ACHN (cell line): ENCODE results near the gene ADAMTS9.

Source experiments
- DNase-seq: peaks from one replicate; pipeline ENCODE4 v3.0.0-alpha.2; 2015
- in situ Hi-C: cut with HindIII; loops from 2 replicates; pipeline ENCODE4 v1.10.0; 2017; ENCODE audit warnings: low sequenced_read_pairs, low pct_ligation_motif_present, low pct_unique_long_range_greater_than_20kb

The ADAMTS9 gene

GRCh38 chr3:64600246-64600950, 87.4 kb downstream of the ADAMTS9 start:
- DNase-seq: no peak
- in situ Hi-C loops: no loop called here

- in situ Hi-C loops: no loop called here
- DNase-seq: no peak
Observed at GRCh38 chr3:64599651-64600050, 88.1 kb downstream of the ADAMTS9 start.

- in situ Hi-C loops: no loop called here
- no peak for DNase-seq
Observed at GRCh38 chr3:64595253-64595694, 92.5 kb downstream of the ADAMTS9 start.

- in situ Hi-C loops: no loop called here
- DNase-seq: no peak
Observed at GRCh38 chr3:64594134-64594533, 93.7 kb downstream of the ADAMTS9 start.

GRCh38 chr3:64593350-64593749, 94.5 kb downstream of the ADAMTS9 start:
- in situ Hi-C loops: no loop called here
- no peak for DNase-seq

GRCh38 chr3:64591615-64592014, 96.2 kb downstream of the ADAMTS9 start:
- in situ Hi-C loops: no loop called here
- DNase-seq: no peak

- no peak for DNase-seq
- in situ Hi-C loops: no loop called here
Observed at GRCh38 chr3:64588380-64588779, 99.4 kb downstream of the ADAMTS9 start.

- in situ Hi-C loops: no loop called here
- no peak for DNase-seq
Observed at GRCh38 chr3:64586952-64587351, 100.8 kb downstream of the ADAMTS9 start.

GRCh38 chr3:64584179-64584578, 103.6 kb downstream of the ADAMTS9 start:
- in situ Hi-C loops: no loop called here
- no peak for DNase-seq

- in situ Hi-C loops: no loop called here
- DNase-seq: no peak
Observed at GRCh38 chr3:64578797-64579196, 109.0 kb downstream of the ADAMTS9 start.

- in situ Hi-C loops: no loop called here
Observed at GRCh38 chr3:64578062-64578770, 109.6 kb downstream of the ADAMTS9 start.

GRCh38 chr3:64576211-64576775, 111.5 kb downstream of the ADAMTS9 start:
- in situ Hi-C loops: no loop called here
- DNase-seq: no peak

More at GRCh38 chr3:64578062-64578770, 109.6 kb downstream of the ADAMTS9 start:
- DNase-seq: no peak

GRCh38 chr3:64575211-64575844, 112.5 kb downstream of the ADAMTS9 start:
- in situ Hi-C loops: no loop called here
- peak; percentile 12 for DNase-seq

GRCh38 chr3:64574194-64574593, 113.6 kb downstream of the ADAMTS9 start:
- in situ Hi-C loops: no loop called here
- DNase-seq: no peak

- in situ Hi-C loops: no loop called here
- DNase-seq: no peak
Observed at GRCh38 chr3:64571982-64572381, 115.8 kb downstream of the ADAMTS9 start.

GRCh38 chr3:64568895-64569517, 118.8 kb downstream of the ADAMTS9 start:
- in situ Hi-C loops: no loop called here
- no peak for DNase-seq

GRCh38 chr3:64566859-64567258, 120.9 kb downstream of the ADAMTS9 start:
- DNase-seq: no peak
- in situ Hi-C loops: no loop called here

GRCh38 chr3:64563751-64564150, 124.0 kb downstream of the ADAMTS9 start:
- DNase-seq: no peak
- in situ Hi-C loops: no loop called here

- in situ Hi-C loops: no loop called here
- DNase-seq: no peak
Observed at GRCh38 chr3:64561868-64562267, 125.9 kb downstream of the ADAMTS9 start.
